Gastrocnemius medialis (tissue), 4 donors: Measurements from ENCODE around the gene LRRC45. TPM values are rescaled to one million over a fixed set of nuclear protein-coding genes. Genes with fewer than 3 reads are reported as not detected.
A peak's percentile ranks its signal among the peaks of the same experiment; 100 is the strongest.

ENCODE experiments used
- ATAC-seq, 2 donors: fragments of 150-250 bp; one replicate each; pipeline ENCODE4 v1.9.1; 2016
- DNase-seq, 2 donors: peaks; one replicate each; pipeline ENCODE4 v3.0.0-alpha.2; 2019
- H3K27ac ChIP-seq, 4 donors: fragments of 200-600 bp; sonication (generic); 1 replicate in 1 of 4; 2 replicates in 3 of 4; pipeline ENCODE4 v1.5.1; 2016 to 2018; ENCODE audit warnings: mild to moderate bottlenecking in 2 of 4, moderate library complexity in 1 of 4
- H3K27me3 ChIP-seq, 3 donors: fragments of 200-600 bp; sonication (generic) in 2 of 3; 1 replicate in 1 of 3; 2 replicates in 2 of 3; pipeline versions ENCODE4 v1.5.1 to v1.6.0; 2016 to 2019; ENCODE audit warnings: mild to moderate bottlenecking in 1 of 3, moderate library complexity in 1 of 3
- H3K36me3 ChIP-seq, 2 donors: fragments of 200-600 bp; sonication (generic) in 1 of 2; one replicate each; pipeline ENCODE4 v1.5.1; 2017 to 2018
- H3K4me1 ChIP-seq, 2 donors: fragments of 200-600 bp; sonication (generic) in 1 of 2; one replicate each; pipeline ENCODE4 v1.5.1; 2016 to 2017; ENCODE audit warnings: mild to moderate bottlenecking in 2 of 2
- H3K4me3 ChIP-seq, 4 donors: fragments of 200-600 bp; sonication (generic) in 3 of 4; 1 replicate in 1 of 4; 2 replicates in 3 of 4; pipeline ENCODE4 v1.5.1; 2016 to 2019; ENCODE audit warnings: mild to moderate bottlenecking in 2 of 4
- H3K9me3 ChIP-seq, 3 donors: fragments of 200-600 bp; sonication (generic) in 2 of 3; 1 replicate in 1 of 3; 2 replicates in 2 of 3; pipeline ENCODE4 v1.5.1; 2016 to 2019
- CTCF ChIP-seq, 5 experiments: fragments of 450-650 bp in 3 of 5; fragments of 200-600 bp in 2 of 5; sonication (generic) in 2 of 5; IDR thresholded peaks in 4 of 5; conservative IDR thresholded peaks in 1 of 5; 1 replicate in 4 of 5; 2 replicates in 1 of 5; pipeline ENCODE4 v1.5.1; 2016 to 2019; ENCODE audit warnings: antibody characterized with exemption in 5 of 5, mild to moderate bottlenecking in 3 of 5, moderate library complexity in 3 of 5
- POLR2A ChIP-seq, 2 donors: fragments of 450-650 bp; IDR thresholded peaks; one replicate each; pipeline ENCODE4 v1.6.1; 2017; ENCODE audit warnings: antibody characterized with exemption in 2 of 2, mild to moderate bottlenecking in 2 of 2, moderate library complexity in 2 of 2
- in situ Hi-C, 4 donors: fragments of 200-750 bp; cut with MboI; loops; one replicate each; pipeline versions ENCODE4 v1.15.0 to v1.8.0; 2017; ENCODE audit warnings: low sequenced_read_pairs in 4 of 4
- intact Hi-C: fragments of 100-400 bp; cut with DNase I; formaldehyde crosslinking; loops from one replicate; pipeline ENCODE4 v1.15.1; 2023; ENCODE audit warnings: low total_unique reads
- total RNA-seq, 4 donors: library from RNA; depleted of rRNA; stranded (reverse); fragments of >200 nt; gene quantifications; one replicate each; pipeline versions ENCODE4 v1.1.0 to v1.2.3, GENCODE V29; 2016

LRRC45 gene
- total RNA-seq, 4 donors from 2014 or later = 1.1 to 5.0 (median 3.8) TPM

GRCh38 chr17:82050761-82051641 lies 27.9 kb downstream of the LRRC45 start:
- DNase-seq = no peak
- H3K27me3 ChIP-seq = no peaks in the 10 kb centered on the region
- H3K27ac ChIP-seq = peak overlapping the region; percentile 36 to 72 (median 58)
- H3K4me1 ChIP-seq = peaks cover 22 to 29% of the 10 kb centered on the region in 2 donors
- H3K36me3 ChIP-seq = peaks cover 0 to 63% of the 10 kb centered on the region in 2 donors
- peak; percentile 16 to 34 for ATAC-seq
- no peaks in the 10 kb centered on the region for H3K9me3 ChIP-seq
- intact Hi-C loops (loop anchor here (5.0 kb wide), 1 partner anchor 46 kb away; the partner anchor contains the start of gene FASN), in situ Hi-C loops (no loop called here)
- TF ChIP-seq CTCF (IDR thresholded peaks at IDR 0.05 in 4 of 5, conservative IDR thresholded peaks at IDR 0.05 in 1 of 5) = peak in 1 of 5 experiments; percentile 6
- TF ChIP-seq POLR2A (IDR thresholded peaks at IDR 0.05) = no peak
- H3K4me3 ChIP-seq = peak overlapping the region; percentile 52 to 87 (median 74)

- peak within 1 kb of the TSS; percentile 66 to 87 (median 74) for H3K4me3 ChIP-seq
- TF ChIP-seq POLR2A (IDR thresholded peaks at IDR 0.05) (peak; percentile 29 to 51), CTCF (IDR thresholded peaks at IDR 0.05 in 4 of 5, conservative IDR thresholded peaks at IDR 0.05 in 1 of 5) (no peak)
- no peaks in the 10 kb centered on the region for H3K9me3 ChIP-seq
- in situ Hi-C loops (no loop called here), intact Hi-C loops (loop anchor here (5.0 kb wide), 1 partner anchor 45 kb away; the partner anchor contains the start of gene FASN)
- H3K27me3 ChIP-seq = no peaks in the 10 kb centered on the region
- ATAC-seq (peak; percentile 76 to 85), DNase-seq (peak; percentile 46 to 68)
- H3K27ac ChIP-seq = peak within 1 kb of the TSS; percentile 43 to 72 (median 64)
- peaks cover 22 to 29% of the 10 kb centered on the region in 2 donors for H3K4me1 ChIP-seq
- H3K36me3 ChIP-seq = peaks cover 0 to 68% of the 10 kb centered on the region in 2 donors
Measured at GRCh38 chr17:82051776-82052637, 28.9 kb downstream of the LRRC45 start, which contains the start of the genes GPS1 and RFNG. Gene GPS1, plus strand, starts transcription at chr17:82051898. Its CDS starts 34 bp downstream, at chr17:82051932. Gene RFNG, minus strand, starts transcription at chr17:82051811. Its CDS starts 45 bp downstream, at chr17:82051766.

- H3K36me3 ChIP-seq = peaks cover 0 to 67% of the 10 kb centered on the region in 2 donors
- intact Hi-C loops = loop anchor here (5.0 kb wide), 1 partner anchor 45 kb away; the partner anchor contains the start of gene FASN
- no peak for DNase-seq
- H3K27ac ChIP-seq = peak overlapping the region in 3 of 4 donors; percentile 60 to 72 (median 69)
- H3K4me3 ChIP-seq = peak overlapping the region; percentile 64 to 74 (median 70)
- ATAC-seq = no peak
- peaks cover 22 to 29% of the 10 kb centered on the region in 2 donors for H3K4me1 ChIP-seq
- no peaks in the 10 kb centered on the region for H3K9me3 ChIP-seq
- in situ Hi-C loops = no loop called here
- no peaks in the 10 kb centered on the region for H3K27me3 ChIP-seq
- TF ChIP-seq POLR2A (IDR thresholded peaks at IDR 0.05) = no peak
- no peak for TF ChIP-seq CTCF (IDR thresholded peaks at IDR 0.05 in 4 of 5, conservative IDR thresholded peaks at IDR 0.05 in 1 of 5)
Measured at GRCh38 chr17:82052638-82053059, 29.5 kb downstream of the LRRC45 start.

GRCh38 chr17:82053130-82053529 lies 30.0 kb downstream of the LRRC45 start:
- intact Hi-C loops = loop anchor here (5.0 kb wide), 1 partner anchor 44 kb away; the partner anchor contains the start of gene FASN
- TF ChIP-seq CTCF (IDR thresholded peaks at IDR 0.05 in 4 of 5, conservative IDR thresholded peaks at IDR 0.05 in 1 of 5) (no peak), POLR2A (IDR thresholded peaks at IDR 0.05) (no peak)
- Histone ChIP-seq H3K9me3 (no peaks in the 10 kb centered on the region), H3K36me3 (peaks cover 0 to 67% of the 10 kb centered on the region in 2 donors), H3K4me1 (peaks cover 22 to 29% of the 10 kb centered on the region in 2 donors), H3K4me3 (peak overlapping the region; percentile 64 to 74 (median 70)), H3K27me3 (no peaks in the 10 kb centered on the region), H3K27ac (no peak overlapping the region)
- ATAC-seq (no peak), DNase-seq (no peak)
- in situ Hi-C loops = no loop called here
